ENCODE results near the gene CFB.

DNA sequence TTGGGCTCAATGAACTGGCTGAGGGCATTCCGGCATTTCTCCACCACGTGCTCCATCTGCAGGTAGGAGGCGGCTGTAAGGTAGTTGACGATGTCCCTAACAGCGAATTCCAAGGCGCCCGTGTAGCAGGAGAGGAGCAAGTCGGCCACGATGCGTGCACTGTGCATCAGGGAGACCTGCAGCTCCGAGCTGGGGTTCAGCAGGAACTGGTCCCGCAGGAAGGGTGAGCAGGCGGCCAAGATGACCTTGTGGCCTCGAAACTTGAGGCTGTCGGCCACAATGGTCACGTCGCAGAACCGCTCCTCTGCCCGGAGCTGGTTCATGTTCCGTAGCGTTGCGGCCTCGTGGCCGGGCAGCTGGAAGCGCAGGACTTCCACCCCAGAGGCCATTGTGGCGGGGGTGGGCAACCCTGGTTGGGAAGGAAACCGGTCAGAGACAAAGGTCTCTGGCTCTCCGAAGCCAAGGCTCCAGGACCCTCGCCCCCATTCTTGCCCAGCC, 44.9 kb upstream of the CFB start:
- no peak for TF ChIP-seq CTCF (IDR thresholded peaks at IDR 0.05)
- no peak for TF ChIP-seq POLR2A (IDR thresholded peaks at IDR 0.05)
